ENCODE results near the gene SLC50A1.

SLC50A1 gene

GRCh38 chr1:155135415-155136028 is at the start of gene SLC50A1:
SLC50A1 (plus strand) TSS chr1:155135852; CDS start chr1:155135912, 60 bp downstream.
- peak; percentile 94 for DNase-seq

GRCh38 chr1:155086128-155086741 is 49.4 kb upstream of the SLC50A1 start:
- peak; percentile 56 for DNase-seq

GRCh38 chr1:155086856-155087535 is 48.7 kb upstream of the SLC50A1 start:
- DNase-seq: no peak

GRCh38 chr1:155091071-155092051 is 44.3 kb upstream of the SLC50A1 start:
- DNase-seq: peak; percentile 70

- no peak for DNase-seq
These were observed 43.5 kb upstream of the SLC50A1 start for GRCh38 chr1:155092131-155092530.

- DNase-seq: no peak
These were observed 43.0 kb upstream of the SLC50A1 start for GRCh38 chr1:155092641-155093040.

- DNase-seq: peak; percentile 43
These were observed 41.6 kb upstream of the SLC50A1 start for GRCh38 chr1:155093911-155094621.

- DNase-seq: no peak
These were observed 41.1 kb upstream of the SLC50A1 start for GRCh38 chr1:155094622-155094948.

- no peak for DNase-seq
These were observed 36.3 kb upstream of the SLC50A1 start for GRCh38 chr1:155099331-155099730.

GRCh38 chr1:155103325-155103724 is 32.3 kb upstream of the SLC50A1 start:
- DNase-seq: no peak

- no peak for DNase-seq
These were observed 30.8 kb upstream of the SLC50A1 start for GRCh38 chr1:155104605-155105534.

- DNase-seq: no peak
These were observed 30.0 kb upstream of the SLC50A1 start for GRCh38 chr1:155105604-155106011.

- no peak for DNase-seq
These were observed 28.8 kb upstream of the SLC50A1 start for GRCh38 chr1:155106862-155107261.

GRCh38 chr1:155107309-155108264 is 28.1 kb upstream of the SLC50A1 start:
- no peak for DNase-seq

GRCh38 chr1:155108296-155108695 is 27.4 kb upstream of the SLC50A1 start:
- no peak for DNase-seq

GRCh38 chr1:155110381-155110780 is 25.3 kb upstream of the SLC50A1 start:
- no peak for DNase-seq

- no peak for DNase-seq
These were observed 24.8 kb upstream of the SLC50A1 start for GRCh38 chr1:155110826-155111225.

GRCh38 chr1:155113450-155113980 is 22.1 kb upstream of the SLC50A1 start:
- DNase-seq: no peak

GRCh38 chr1:155116113-155116764 is 19.4 kb upstream of the SLC50A1 start:
- no peak for DNase-seq

Measured in EL (cell line).